Upper lobe of right lung (tissue), 1 donor: ENCODE results near the gene RAC3. TPM values are rescaled to one million over a fixed set of nuclear protein-coding genes. Genes with fewer than 3 reads are reported as not detected.

Source experiments
- ATAC-seq: fragments of 200-7000 bp; cut with Tn5 transposase; one replicate; pipeline ENCODE4 v1.9.1; 2020; ENCODE audit warnings: mild to moderate bottlenecking, moderate library complexity
- DNase-seq: peaks from one replicate; pipeline ENCODE4 v3.0.0-alpha.2; 2020
- H3K27ac ChIP-seq: fragments of 200-600 bp; one replicate; pipeline ENCODE4 v1.8.0; 2022
- H3K27me3 ChIP-seq: fragments of 200-600 bp; one replicate; pipeline ENCODE4 v1.8.0; 2022; ENCODE audit warnings: mild to moderate bottlenecking
- H3K36me3 ChIP-seq: fragments of 200-600 bp; one replicate; pipeline ENCODE4 v1.8.0; 2022
- H3K4me1 ChIP-seq: fragments of 200-600 bp; one replicate; pipeline ENCODE4 v1.8.0; 2022
- H3K4me3 ChIP-seq: fragments of 200-600 bp; one replicate; pipeline ENCODE4 v1.8.0; 2022; ENCODE audit warnings: mild to moderate bottlenecking
- H3K9me3 ChIP-seq: fragments of 200-600 bp; one replicate; pipeline ENCODE4 v1.8.0; 2022
- CTCF ChIP-seq: fragments of 200-600 bp; IDR thresholded peaks from one replicate; pipeline ENCODE4 v1.8.0; 2022; ENCODE audit warnings: antibody characterized with exemption
- intact Hi-C: fragments of 100-400 bp; cut with DNase I; formaldehyde crosslinking; loops from one replicate; pipeline ENCODE4 v1.11.0; 2022
- total RNA-seq: library from RNA; stranded (reverse); fragmentation: NEBNext Ultra II Directional; extraction: Animal tissue kit (Norgen Biotek cat#: 25700); gene quantifications from one replicate; pipeline ENCODE4 v1.2.1, GENCODE V29; 2021
- donor health status: DM: no; HTN: yes; CAD: no; lungs with severe emphysema.

Gene RAC3
- total RNA-seq, 1 donor from 2014 or later: 3.4 TPM

GRCh38 chr17:82001571-82002056 lies 29.9 kb upstream of the RAC3 start:
- Histone ChIP-seq H3K36me3 (peaks cover 2% of the 10 kb centered on the region), H3K27ac (no peak overlapping the region), H3K4me3 (no peak overlapping the region), H3K9me3 (no peaks in the 10 kb centered on the region), H3K27me3 (no peaks in the 10 kb centered on the region), H3K4me1 (no peaks in the 10 kb centered on the region)
- DNase-seq (no peak), ATAC-seq (no peak)
- intact Hi-C loops: no loop called here
- TF ChIP-seq CTCF: no peak

- DNase-seq: no peak
- no peak for TF ChIP-seq CTCF
- no peak overlapping the region for H3K4me3 ChIP-seq
- H3K36me3 ChIP-seq: no peaks in the 10 kb centered on the region
- H3K4me1 ChIP-seq: no peaks in the 10 kb centered on the region
- no peaks in the 10 kb centered on the region for H3K27me3 ChIP-seq
- H3K27ac ChIP-seq: no peak overlapping the region
- intact Hi-C loops: no loop called here
- no peaks in the 10 kb centered on the region for H3K9me3 ChIP-seq
- ATAC-seq: no peak
Observed at GRCh38 chr17:82003411-82004381, 27.8 kb upstream of the RAC3 start.

- Histone ChIP-seq H3K9me3 (no peaks in the 10 kb centered on the region), H3K4me3 (no peak overlapping the region), H3K27ac (no peak overlapping the region), H3K4me1 (no peaks in the 10 kb centered on the region), H3K36me3 (no peaks in the 10 kb centered on the region), H3K27me3 (no peaks in the 10 kb centered on the region)
- DNase-seq: no peak
- intact Hi-C loops: no loop called here
- no peak for ATAC-seq
- TF ChIP-seq CTCF: no peak
Observed at GRCh38 chr17:82004517-82005455, 26.7 kb upstream of the RAC3 start.

- Histone ChIP-seq H3K36me3 (no peaks in the 10 kb centered on the region), H3K27ac (no peak overlapping the region), H3K4me3 (no peak overlapping the region), H3K4me1 (no peaks in the 10 kb centered on the region), H3K27me3 (no peaks in the 10 kb centered on the region), H3K9me3 (no peaks in the 10 kb centered on the region)
- ATAC-seq: no peak
- DNase-seq: no peak
- intact Hi-C loops: no loop called here
- no peak for TF ChIP-seq CTCF
Observed at GRCh38 chr17:82005701-82006348, 25.7 kb upstream of the RAC3 start.
